Neural progenitor cell (in vitro differentiated cells): ENCODE data around the gene RPN2.
A peak's percentile ranks its signal among the peaks of the same experiment; 100 is the strongest.

Experiments used
- EZH2 ChIP-seq: fragments of 200-600 bp; sonication (generic); IDR thresholded peaks from 2 replicates; pipeline ENCODE4 v1.6.1; 2017; ENCODE audit warnings: antibody characterized with exemption, mild to moderate bottlenecking, moderate library complexity
- EZH2phosphoT487 ChIP-seq: fragments of 200-600 bp; sonication (generic); IDR thresholded peaks from 2 replicates; pipeline ENCODE4 v1.6.1; 2017; ENCODE audit warnings: antibody characterized with exemption
- TF ChIP-seq, protein P1 (sequence below): fragments of 200-600 bp; sonication (generic); IDR thresholded peaks from 2 replicates; pipeline ENCODE4 v1.5.1; 2017; ENCODE audit warnings: antibody characterized with exemption, mild to moderate bottlenecking

DNA sequence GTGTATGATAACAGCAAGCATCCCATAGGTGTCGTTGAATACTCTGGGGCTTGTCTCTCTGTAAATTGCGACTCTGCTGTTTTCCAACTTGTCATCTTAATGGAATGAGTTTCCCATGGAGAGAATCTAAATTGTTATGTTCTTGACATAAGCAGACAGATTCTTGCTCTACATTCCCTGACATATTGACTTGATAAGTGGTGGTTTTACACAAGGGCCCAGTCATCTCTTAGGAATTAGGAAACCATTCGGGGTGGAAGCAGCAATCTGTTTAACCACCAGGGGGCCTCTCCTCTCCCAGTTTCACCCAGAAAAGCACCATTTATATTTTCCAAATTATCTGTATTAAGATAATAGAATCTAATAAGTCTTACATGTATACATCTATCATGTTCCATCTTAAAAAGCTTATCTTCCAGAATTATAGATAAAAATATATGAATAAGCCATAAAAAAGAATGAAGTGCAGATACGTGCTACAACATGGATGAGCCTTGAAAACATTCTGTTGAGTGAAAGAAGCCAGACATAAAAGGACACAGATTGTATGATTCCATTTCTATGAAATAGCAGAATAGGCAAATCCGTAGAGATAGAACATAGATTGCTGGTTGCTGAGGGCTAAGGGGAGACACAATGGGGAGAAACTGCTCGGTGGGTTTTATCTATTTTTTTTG lies 23.3 kb downstream of the RPN2 start:
- TF ChIP-seq, protein P1, sequence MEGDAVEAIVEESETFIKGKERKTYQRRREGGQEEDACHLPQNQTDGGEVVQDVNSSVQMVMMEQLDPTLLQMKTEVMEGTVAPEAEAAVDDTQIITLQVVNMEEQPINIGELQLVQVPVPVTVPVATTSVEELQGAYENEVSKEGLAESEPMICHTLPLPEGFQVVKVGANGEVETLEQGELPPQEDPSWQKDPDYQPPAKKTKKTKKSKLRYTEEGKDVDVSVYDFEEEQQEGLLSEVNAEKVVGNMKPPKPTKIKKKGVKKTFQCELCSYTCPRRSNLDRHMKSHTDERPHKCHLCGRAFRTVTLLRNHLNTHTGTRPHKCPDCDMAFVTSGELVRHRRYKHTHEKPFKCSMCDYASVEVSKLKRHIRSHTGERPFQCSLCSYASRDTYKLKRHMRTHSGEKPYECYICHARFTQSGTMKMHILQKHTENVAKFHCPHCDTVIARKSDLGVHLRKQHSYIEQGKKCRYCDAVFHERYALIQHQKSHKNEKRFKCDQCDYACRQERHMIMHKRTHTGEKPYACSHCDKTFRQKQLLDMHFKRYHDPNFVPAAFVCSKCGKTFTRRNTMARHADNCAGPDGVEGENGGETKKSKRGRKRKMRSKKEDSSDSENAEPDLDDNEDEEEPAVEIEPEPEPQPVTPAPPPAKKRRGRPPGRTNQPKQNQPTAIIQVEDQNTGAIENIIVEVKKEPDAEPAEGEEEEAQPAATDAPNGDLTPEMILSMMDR: peak; percentile 83
- TF ChIP-seq EZH2phosphoT487 (no peak), EZH2 (no peak)
